GM19438 (cell line): ENCODE measurements around the gene HSPB6.
A peak's percentile ranks its signal among the peaks of the same experiment; 100 is the strongest.
"Not testable (repeated sequence)": the region's sequence is repeated elsewhere in the genome, so short reads cannot be mapped to it uniquely, and the experiment has no call there.

Experiments
- ATAC-seq: cut with Tn5 transposase; IDR thresholded peaks from one replicate; pipeline ENCODE4 v1.9.1; 2021; ENCODE audit warnings: low read depth; ENCODE audit not compliant: unreplicated experiment

The HSPB6 gene

GRCh38 chr19:35786299-35787160 lies 29.7 kb upstream of the HSPB6 start:
- ATAC-seq: no peak

GRCh38 chr19:35785339-35785627 lies 28.5 kb upstream of the HSPB6 start:
- no peak for ATAC-seq

GRCh38 chr19:35784503-35785338 lies 27.9 kb upstream of the HSPB6 start:
- ATAC-seq: no peak

GRCh38 chr19:35783469-35784434 lies 26.9 kb upstream of the HSPB6 start:
- ATAC-seq: no peak

GRCh38 chr19:35782589-35782988 lies 25.8 kb upstream of the HSPB6 start:
- no peak for ATAC-seq

- no peak for ATAC-seq
These were observed 24.8 kb upstream of the HSPB6 start for GRCh38 chr19:35781650-35782049.

GRCh38 chr19:35780717-35781116 lies 23.9 kb upstream of the HSPB6 start:
- no peak for ATAC-seq

- ATAC-seq: no peak
These were observed 23.2 kb upstream of the HSPB6 start for GRCh38 chr19:35780058-35780457.

- ATAC-seq: no peak
These were observed 22.2 kb upstream of the HSPB6 start for GRCh38 chr19:35779033-35779432.

GRCh38 chr19:35777961-35778360 lies 21.1 kb upstream of the HSPB6 start:
- ATAC-seq: no peak

- ATAC-seq: no peak
These were observed 20.4 kb upstream of the HSPB6 start for GRCh38 chr19:35777086-35777841.

- ATAC-seq: no peak
These were observed 19.4 kb upstream of the HSPB6 start for GRCh38 chr19:35776102-35776788.

- peak; percentile 89 for ATAC-seq
These were observed 18.7 kb upstream of the HSPB6 start, which contains the start of gene ARHGAP33 for GRCh38 chr19:35775298-35776101. Gene ARHGAP33, plus strand, starts transcription at chr19:35775564. Its CDS starts 95 bp downstream, at chr19:35775659.

GRCh38 chr19:35775046-35775297 lies 18.1 kb upstream of the HSPB6 start:
- no peak for ATAC-seq

GRCh38 chr19:35774274-35775045 lies 17.6 kb upstream of the HSPB6 start:
- ATAC-seq: no peak

GRCh38 chr19:35773020-35773806 lies 16.4 kb upstream of the HSPB6 start:
- ATAC-seq: no peak

GRCh38 chr19:35772362-35772761 lies 15.5 kb upstream of the HSPB6 start:
- ATAC-seq: not testable (repeated sequence)
